ENCODE data around the gene SUPT6H. TPM values are rescaled to one million over a fixed set of nuclear protein-coding genes. Genes with fewer than 3 reads are reported as not detected.
"Not testable (repeated sequence)": the region's sequence is repeated elsewhere in the genome, so short reads cannot be mapped to it uniquely, and the experiment has no call there.

Gene SUPT6H
- total RNA-seq, 2 donors from 2014 or later = 85.1 to 97.8 TPM

- Mint-ChIP-seq H3K27ac (peak overlapping the region; percentile 93), H3K9me3 (no peaks in the 10 kb centered on the region), H3K36me3 (ENCODE audit: insufficient read depth in 2 of 2) (peaks cover 18 to 30% of the 10 kb centered on the region in 2 donors), H3K27me3 (ENCODE audit: low read depth) (peaks cover 6% of the 10 kb centered on the region), H3K4me1 (ENCODE audit: low read depth) (peaks cover 65% of the 10 kb centered on the region), H3K4me3 (peak overlapping the region; percentile 96 to 99)
- ATAC-seq (replicated peaks in 1 of 2) = peak in 1 of 2 donors; percentile 4
- DNase-seq = peak; percentile 43 to 44
Observed at GRCh38 chr17:28720247-28720996, 58.4 kb downstream of the SUPT6H start.

- not testable (repeated sequence) for H3K9me3 Mint-ChIP-seq; DNase-seq; ATAC-seq (replicated peaks in 1 of 2); H3K27me3 Mint-ChIP-seq (ENCODE audit: low read depth)
- Mint-ChIP-seq H3K4me1 (ENCODE audit: low read depth) (peaks cover 68% of the 10 kb centered on the region), H3K27ac (peak overlapping the region; percentile 93), H3K4me3 (peak overlapping the region; percentile 96 to 99), H3K36me3 (ENCODE audit: insufficient read depth in 2 of 2) (peaks cover 18 to 30% of the 10 kb centered on the region in 2 donors)
Observed at GRCh38 chr17:28720997-28721329, 59.0 kb downstream of the SUPT6H start.

- peak overlapping the region; percentile 73 for H3K27ac Mint-ChIP-seq
- peak overlapping the region; percentile 96 to 99 for H3K4me3 Mint-ChIP-seq
- H3K9me3 Mint-ChIP-seq = no peaks in the 10 kb centered on the region
- peaks cover 69% of the 10 kb centered on the region for H3K4me1 Mint-ChIP-seq (ENCODE audit: low read depth)
- DNase-seq (no peak), ATAC-seq (replicated peaks in 1 of 2) (no peak)
- H3K27me3 Mint-ChIP-seq (ENCODE audit: low read depth) = peaks cover 6% of the 10 kb centered on the region
- peaks cover 18 to 30% of the 10 kb centered on the region in 2 donors for H3K36me3 Mint-ChIP-seq (ENCODE audit: insufficient read depth in 2 of 2)
Observed at GRCh38 chr17:28722417-28723158, 60.6 kb downstream of the SUPT6H start.

GRCh38 chr17:28723159-28723835 is 61.3 kb downstream of the SUPT6H start:
- Mint-ChIP-seq H3K4me3 (peak overlapping the region; percentile 82 to 99), H3K27ac (peak overlapping the region; percentile 66), H3K27me3 (ENCODE audit: low read depth) (peaks cover 4% of the 10 kb centered on the region), H3K4me1 (ENCODE audit: low read depth) (peaks cover 69% of the 10 kb centered on the region), H3K36me3 (ENCODE audit: insufficient read depth in 2 of 2) (peaks cover 18 to 30% of the 10 kb centered on the region in 2 donors), H3K9me3 (no peaks in the 10 kb centered on the region)
- no peak for DNase-seq
- ATAC-seq (replicated peaks in 1 of 2) = no peak

GRCh38 chr17:28723836-28724499 is 62.0 kb downstream of the SUPT6H start:
- Mint-ChIP-seq H3K27ac (peak overlapping the region; percentile 66), H3K36me3 (ENCODE audit: insufficient read depth in 2 of 2) (peaks cover 18 to 30% of the 10 kb centered on the region in 2 donors), H3K4me3 (peak overlapping the region; percentile 82 to 99), H3K4me1 (ENCODE audit: low read depth) (peaks cover 67% of the 10 kb centered on the region)
- not testable (repeated sequence) for H3K9me3 Mint-ChIP-seq; DNase-seq; H3K27me3 Mint-ChIP-seq (ENCODE audit: low read depth); ATAC-seq (replicated peaks in 1 of 2)

- H3K4me1 Mint-ChIP-seq (ENCODE audit: low read depth) = peaks cover 68% of the 10 kb centered on the region
- peak overlapping the region; percentile 82 to 94 for H3K4me3 Mint-ChIP-seq
- peak overlapping the region; percentile 64 for H3K27ac Mint-ChIP-seq
- ATAC-seq (replicated peaks in 1 of 2) (no peak), DNase-seq (no peak)
- peaks cover 0 to 2% of the 10 kb centered on the region in 2 donors for H3K9me3 Mint-ChIP-seq
- H3K27me3 Mint-ChIP-seq (ENCODE audit: low read depth) = no peaks in the 10 kb centered on the region
- H3K36me3 Mint-ChIP-seq (ENCODE audit: insufficient read depth in 2 of 2) = peaks cover 18 to 32% of the 10 kb centered on the region in 2 donors
Observed at GRCh38 chr17:28724500-28725165, 62.6 kb downstream of the SUPT6H start.

DNA sequence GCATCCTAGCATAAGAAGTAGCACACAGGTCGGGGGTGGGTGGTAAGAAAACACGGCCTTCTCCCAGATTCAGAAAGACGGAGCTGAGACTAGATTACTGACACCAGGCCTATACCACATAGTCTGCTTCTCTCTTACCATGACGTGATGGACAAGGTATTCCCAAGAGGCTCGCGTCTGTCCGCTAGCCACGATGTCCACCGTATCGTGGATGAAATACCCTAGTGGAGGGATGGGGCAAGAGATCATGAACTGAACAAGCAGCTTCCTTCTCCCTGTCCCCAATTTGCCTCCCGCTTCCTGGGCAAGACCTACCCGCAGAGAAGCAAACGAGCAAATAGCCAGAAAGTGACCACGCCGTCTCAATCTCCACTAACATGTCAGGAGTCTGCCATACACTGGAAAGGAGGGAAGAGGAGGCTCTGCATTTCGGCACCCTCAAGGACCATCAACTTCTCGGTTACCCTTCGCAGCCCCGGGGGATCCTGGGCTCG is 63.2 kb downstream of the SUPT6H start:
- Mint-ChIP-seq H3K4me1 (ENCODE audit: low read depth) (peaks cover 72% of the 10 kb centered on the region), H3K4me3 (peak overlapping the region; percentile 82 to 94), H3K36me3 (ENCODE audit: insufficient read depth in 2 of 2) (peaks cover 14 to 27% of the 10 kb centered on the region in 2 donors), H3K9me3 (peaks cover 0 to 2% of the 10 kb centered on the region in 2 donors), H3K27ac (peak overlapping the region; percentile 64), H3K27me3 (ENCODE audit: low read depth) (no peaks in the 10 kb centered on the region)
- DNase-seq (peak in 1 of 2 donors; percentile 31), ATAC-seq (replicated peaks in 1 of 2) (no peak)

DNA sequence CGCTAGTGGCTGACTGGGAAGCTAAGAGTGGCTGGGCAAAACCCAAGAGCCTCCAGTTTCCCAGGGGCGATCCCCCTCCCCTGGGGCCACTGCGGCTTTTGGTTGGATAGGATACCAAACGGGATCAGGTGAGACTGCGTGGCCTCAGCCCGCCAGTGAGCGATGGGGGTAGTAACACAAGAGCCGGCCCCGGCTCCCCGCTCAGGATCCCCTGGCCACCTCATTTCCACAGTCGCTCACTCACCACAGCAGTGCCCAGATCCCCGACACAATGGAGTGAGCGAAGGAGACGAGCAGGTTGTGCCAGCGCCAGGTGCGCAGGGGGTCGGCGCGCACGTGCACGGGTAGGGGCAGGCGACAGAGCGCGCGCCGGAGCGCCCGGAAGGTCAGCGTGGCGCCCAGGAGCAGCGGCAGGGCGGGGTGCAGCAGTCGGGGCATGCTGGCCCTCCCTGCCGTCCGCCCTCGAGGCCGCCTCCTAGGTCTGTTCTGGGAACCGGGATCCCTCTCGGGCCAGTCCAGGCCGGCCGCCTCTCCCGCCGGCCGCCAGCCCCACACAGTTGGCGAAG is 63.7 kb downstream of the SUPT6H start:
- peak overlapping the region; percentile 64 for H3K27ac Mint-ChIP-seq
- ATAC-seq (replicated peaks in 1 of 2) = peak; percentile 2 to 5
- peaks cover 0 to 2% of the 10 kb centered on the region in 2 donors for H3K9me3 Mint-ChIP-seq
- no peaks in the 10 kb centered on the region for H3K27me3 Mint-ChIP-seq (ENCODE audit: low read depth)
- peak in 1 of 2 donors; percentile 64 for DNase-seq
- peaks cover 8 to 22% of the 10 kb centered on the region in 2 donors for H3K36me3 Mint-ChIP-seq (ENCODE audit: insufficient read depth in 2 of 2)
- peak overlapping the region; percentile 82 to 94 for H3K4me3 Mint-ChIP-seq
- peaks cover 68% of the 10 kb centered on the region for H3K4me1 Mint-ChIP-seq (ENCODE audit: low read depth)

- Mint-ChIP-seq H3K9me3 (peaks cover 0 to 2% of the 10 kb centered on the region in 2 donors), H3K27me3 (ENCODE audit: low read depth) (no peaks in the 10 kb centered on the region), H3K4me1 (ENCODE audit: low read depth) (peaks cover 65% of the 10 kb centered on the region), H3K36me3 (ENCODE audit: insufficient read depth in 2 of 2) (peaks cover 7 to 20% of the 10 kb centered on the region in 2 donors), H3K27ac (peak within 1 kb of the TSS; percentile 87), H3K4me3 (peak within 1 kb of the TSS; percentile 98 to 100)
- ATAC-seq (replicated peaks in 1 of 2) = peak; percentile 43 to 46
- peak; percentile 83 to 89 for DNase-seq
Observed at GRCh38 chr17:28726226-28726626, 64.2 kb downstream of the SUPT6H start, which contains the start of gene TLCD1. Gene TLCD1, minus strand, starts transcription at chr17:28726233. Its CDS starts 136 bp downstream, at chr17:28726097.

- peak; percentile 95 for DNase-seq
- peak overlapping the region; percentile 87 for H3K27ac Mint-ChIP-seq
- peaks cover 6 to 16% of the 10 kb centered on the region in 2 donors for H3K36me3 Mint-ChIP-seq (ENCODE audit: insufficient read depth in 2 of 2)
- ATAC-seq (replicated peaks in 1 of 2) = peak; percentile 37 to 53
- no peaks in the 10 kb centered on the region for H3K27me3 Mint-ChIP-seq (ENCODE audit: low read depth)
- peak overlapping the region; percentile 98 to 100 for H3K4me3 Mint-ChIP-seq
- H3K9me3 Mint-ChIP-seq = peaks cover 0 to 2% of the 10 kb centered on the region in 2 donors
- H3K4me1 Mint-ChIP-seq (ENCODE audit: low read depth) = peaks cover 58% of the 10 kb centered on the region
Observed at GRCh38 chr17:28726627-28727491, 64.9 kb downstream of the SUPT6H start.
